ENCODE data around the gene OGDHL.

- no peak for TF ChIP-seq CTCF (IDR thresholded peaks at IDR 0.05; ENCODE audit: insufficient read depth, low read length)
- TF ChIP-seq SPI1 (IDR thresholded peaks at IDR 0.05; ENCODE audit: borderline replicate concordance, low read depth): no peak
- TF ChIP-seq REST (IDR thresholded peaks at IDR 0.05; ENCODE audit: insufficient replicate concordance, low read depth): no peak
- TF ChIP-seq POLR2AphosphoS5 (IDR thresholded peaks at IDR 0.05; ENCODE audit: low read depth): no peak
- no peak for TF ChIP-seq GABPA (IDR thresholded peaks at IDR 0.05; ENCODE audit: low read depth)
Measured at GRCh38 chr10:49768329-49768728, 6.2 kb upstream of the OGDHL start.
